ENCODE data around the gene FLNB.
"Not testable (repeated sequence)": the region's sequence is repeated elsewhere in the genome, so short reads cannot be mapped to it uniquely, and the experiment has no call there.

FLNB gene

DNA sequence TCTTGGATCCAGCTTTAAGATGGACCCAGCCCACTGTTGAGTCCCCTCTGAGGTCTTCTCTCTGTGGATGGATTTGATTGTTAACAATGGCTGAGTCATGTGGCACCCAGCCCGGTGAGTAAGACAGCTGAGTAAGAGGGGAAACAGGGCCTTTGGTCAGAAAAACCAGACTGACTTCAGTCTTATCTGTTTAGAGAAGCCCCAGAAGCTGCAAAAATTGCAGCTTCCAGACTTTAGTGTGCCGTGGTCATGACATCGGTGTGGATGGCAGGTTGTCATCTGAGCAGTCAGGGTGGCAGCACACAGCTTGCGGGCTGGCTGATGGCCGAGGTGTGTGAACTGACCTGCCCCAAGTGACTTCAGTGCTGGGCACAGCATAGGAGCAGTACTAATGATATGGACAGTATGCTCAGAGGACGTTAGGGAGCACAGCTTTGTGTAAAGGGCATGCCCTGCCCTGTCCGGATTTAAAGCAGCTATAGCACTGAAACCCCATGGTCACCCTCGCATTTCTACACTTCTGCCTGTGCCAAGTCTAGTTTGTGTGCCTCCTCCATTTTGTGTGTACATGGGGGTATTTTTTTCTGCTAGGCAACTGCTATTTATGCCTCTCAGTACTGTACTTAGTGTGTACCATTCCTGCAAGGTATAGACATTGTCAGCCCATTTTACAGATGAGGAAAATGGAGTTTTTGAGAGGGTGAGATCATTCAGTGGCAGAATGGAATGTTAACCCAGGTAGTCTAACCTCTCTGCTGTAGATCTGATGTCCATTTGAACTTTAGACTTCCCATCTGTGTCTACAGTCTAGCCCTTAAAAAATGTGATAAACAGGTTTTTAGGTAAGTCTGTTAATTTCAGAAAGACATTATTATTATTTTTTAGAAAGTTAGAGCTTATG lies 44.4 kb downstream of the FLNB start:
- Histone ChIP-seq H3K27ac (ENCODE audit: low read length) (no peak overlapping the region), H3K4me3 (ENCODE audit: low read length) (no peak overlapping the region), H3K27me3 (ENCODE audit: insufficient read depth, low read length) (no peaks in the 10 kb centered on the region), H3K4me1 (ENCODE audit: insufficient read depth, low read length) (peaks cover 42% of the 10 kb centered on the region), H3K9me3 (ENCODE audit: insufficient read depth, low read depth, low read length) (no peaks in the 10 kb centered on the region), H3K36me3 (ENCODE audit: insufficient read depth, low read depth, low read length) (no peaks in the 10 kb centered on the region), H3K9ac (ENCODE audit: low read depth, low read length) (no peak overlapping the region)

GRCh38 chr3:58054652-58055051 lies 46.4 kb downstream of the FLNB start:
- H3K36me3 ChIP-seq (ENCODE audit: insufficient read depth, low read depth, low read length), result no peaks in the 10 kb centered on the region
- no peaks in the 10 kb centered on the region for H3K9me3 ChIP-seq (ENCODE audit: insufficient read depth, low read depth, low read length)
- no peak overlapping the region for H3K4me3 ChIP-seq (ENCODE audit: low read length)
- H3K4me1 ChIP-seq (ENCODE audit: insufficient read depth, low read length), result peaks cover 30% of the 10 kb centered on the region
- no peaks in the 10 kb centered on the region for H3K27me3 ChIP-seq (ENCODE audit: insufficient read depth, low read length)
- H3K9ac ChIP-seq (ENCODE audit: low read depth, low read length), result no peak overlapping the region
- no peak overlapping the region for H3K27ac ChIP-seq (ENCODE audit: low read length)

DNA sequence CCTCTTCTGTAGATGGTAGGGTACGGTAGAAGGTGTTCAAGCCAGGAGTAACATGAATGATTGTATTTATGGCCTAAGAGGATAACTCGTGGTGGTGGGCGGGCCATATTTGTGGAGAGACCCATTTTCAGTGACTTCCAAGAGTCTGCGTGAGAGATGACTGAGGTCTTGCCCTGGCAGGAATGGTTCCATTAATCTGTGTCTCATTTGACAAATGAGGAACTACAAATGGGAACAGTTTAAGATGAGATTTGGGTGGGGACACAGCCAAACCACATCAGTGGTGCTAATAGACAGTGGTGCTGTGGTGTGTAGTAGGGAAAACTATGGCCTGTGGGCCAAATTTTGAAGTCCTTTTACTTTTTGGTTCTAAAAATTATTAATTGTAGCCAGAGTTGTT lies 47.1 kb downstream of the FLNB start:
- Histone ChIP-seq H3K36me3 (ENCODE audit: insufficient read depth, low read depth, low read length) (no peaks in the 10 kb centered on the region), H3K27ac (ENCODE audit: low read length) (no peak overlapping the region), H3K4me1 (ENCODE audit: insufficient read depth, low read length) (peaks cover 29% of the 10 kb centered on the region), H3K27me3 (ENCODE audit: insufficient read depth, low read length) (no peaks in the 10 kb centered on the region), H3K9me3 (ENCODE audit: insufficient read depth, low read depth, low read length) (no peaks in the 10 kb centered on the region), H3K4me3 (ENCODE audit: low read length) (no peak overlapping the region), H3K9ac (ENCODE audit: low read depth, low read length) (no peak overlapping the region)

GRCh38 chr3:58055891-58056290 lies 47.7 kb downstream of the FLNB start:
- H3K36me3 ChIP-seq (ENCODE audit: insufficient read depth, low read depth, low read length); H3K27ac ChIP-seq (ENCODE audit: low read length): not testable (repeated sequence)
- H3K4me1 ChIP-seq (ENCODE audit: insufficient read depth, low read length), result peaks cover 26% of the 10 kb centered on the region

GRCh38 chr3:58058361-58059263 lies 50.4 kb downstream of the FLNB start:
- Histone ChIP-seq H3K9me3 (ENCODE audit: insufficient read depth, low read depth, low read length) (no peaks in the 10 kb centered on the region), H3K4me1 (ENCODE audit: insufficient read depth, low read length) (peaks cover 34% of the 10 kb centered on the region), H3K36me3 (ENCODE audit: insufficient read depth, low read depth, low read length) (no peaks in the 10 kb centered on the region), H3K27ac (ENCODE audit: low read length) (no peak overlapping the region), H3K9ac (ENCODE audit: low read depth, low read length) (peak overlapping the region; percentile 54; the same call in 1 of the 2 replicates), H3K4me3 (ENCODE audit: low read length) (no peak overlapping the region), H3K27me3 (ENCODE audit: insufficient read depth, low read length) (no peaks in the 10 kb centered on the region)

More at GRCh38 chr3:58055891-58056290, 47.7 kb downstream of the FLNB start:
- H3K27me3 ChIP-seq (ENCODE audit: insufficient read depth, low read length); H3K9me3 ChIP-seq (ENCODE audit: insufficient read depth, low read depth, low read length); H3K4me3 ChIP-seq (ENCODE audit: low read length); H3K9ac ChIP-seq (ENCODE audit: low read depth, low read length): not testable (repeated sequence)

DNA sequence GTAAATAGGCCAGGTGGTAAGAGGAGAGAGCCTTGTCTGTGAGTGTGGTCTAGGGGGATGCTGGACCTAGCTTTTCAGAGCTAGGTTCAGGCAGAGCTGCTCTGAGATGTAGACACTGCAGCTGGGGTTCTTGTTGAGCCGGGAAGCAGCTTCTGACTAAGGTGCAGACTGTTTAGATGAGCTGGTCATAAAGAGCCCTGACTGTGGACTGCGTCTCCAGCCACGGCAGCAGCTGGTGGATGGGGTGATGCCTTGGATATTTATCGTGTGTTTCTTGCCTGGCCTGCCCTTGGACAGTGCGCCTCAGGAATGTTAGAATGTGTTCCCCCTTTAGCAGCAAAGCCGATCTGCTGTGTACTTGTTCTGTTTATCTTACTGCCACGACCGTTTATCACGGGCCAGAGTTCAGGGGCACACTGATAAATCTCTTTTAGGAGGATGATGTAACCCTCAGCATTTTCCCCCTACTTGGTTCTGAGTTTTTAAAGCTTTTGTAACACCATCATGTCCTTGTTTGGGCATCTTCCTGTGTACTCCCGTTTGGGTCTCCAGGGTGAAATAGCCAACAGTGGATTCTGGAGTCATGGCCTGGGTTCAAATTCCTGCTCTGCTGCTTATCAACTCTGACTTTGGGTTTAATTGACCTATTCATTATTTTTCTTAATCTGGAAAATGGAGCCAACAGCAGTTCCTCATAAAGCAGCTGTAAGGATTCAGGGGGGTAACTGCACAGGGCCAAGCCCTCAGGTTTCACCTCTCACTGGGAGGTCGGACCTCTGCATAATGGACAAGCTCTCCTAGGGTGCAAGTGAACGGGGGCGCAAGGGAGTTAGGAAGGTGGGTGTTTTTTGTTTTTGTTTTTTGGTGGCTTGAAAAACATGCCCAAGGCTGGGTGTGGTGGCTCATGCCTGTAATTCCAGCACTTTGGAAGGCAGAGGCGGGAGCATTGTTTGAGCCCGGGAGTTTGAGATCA lies 51.4 kb downstream of the FLNB start:
- Histone ChIP-seq H3K4me3 (ENCODE audit: low read length) (no peak overlapping the region), H3K9ac (ENCODE audit: low read depth, low read length) (peak overlapping the region; percentile 54), H3K4me1 (ENCODE audit: insufficient read depth, low read length) (peaks cover 38% of the 10 kb centered on the region), H3K27ac (ENCODE audit: low read length) (no peak overlapping the region), H3K36me3 (ENCODE audit: insufficient read depth, low read depth, low read length) (no peaks in the 10 kb centered on the region), H3K9me3 (ENCODE audit: insufficient read depth, low read depth, low read length) (no peaks in the 10 kb centered on the region), H3K27me3 (ENCODE audit: insufficient read depth, low read length) (no peaks in the 10 kb centered on the region)

DNA sequence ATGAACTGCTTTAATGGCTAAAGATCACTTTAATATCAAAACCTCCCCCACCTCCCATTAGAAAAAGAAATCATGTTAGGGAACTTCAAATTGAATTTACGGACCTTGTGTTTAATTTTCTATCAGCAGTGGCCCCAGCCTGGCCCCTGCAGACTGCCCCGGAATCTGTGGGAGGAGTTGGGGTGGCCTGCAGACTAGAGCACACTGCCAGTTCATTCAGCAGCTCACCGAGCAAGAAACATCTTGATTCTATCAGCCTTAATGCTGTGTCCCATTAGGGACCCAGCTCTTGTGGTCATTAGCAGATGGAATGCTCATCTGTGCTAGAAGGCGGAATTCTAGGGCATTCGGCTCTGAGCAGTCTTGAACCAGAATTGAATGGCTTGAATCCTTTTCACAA lies 54.2 kb downstream of the FLNB start:
- H3K4me3 ChIP-seq (ENCODE audit: low read length), result no peak overlapping the region
- H3K4me1 ChIP-seq (ENCODE audit: insufficient read depth, low read length), result peaks cover 51% of the 10 kb centered on the region
- no peak overlapping the region for H3K27ac ChIP-seq (ENCODE audit: low read length)
- H3K9me3 ChIP-seq (ENCODE audit: insufficient read depth, low read depth, low read length), result no peaks in the 10 kb centered on the region
- no peaks in the 10 kb centered on the region for H3K36me3 ChIP-seq (ENCODE audit: insufficient read depth, low read depth, low read length)
- H3K27me3 ChIP-seq (ENCODE audit: insufficient read depth, low read length), result no peaks in the 10 kb centered on the region
- H3K9ac ChIP-seq (ENCODE audit: low read depth, low read length), result no peak overlapping the region

DNA sequence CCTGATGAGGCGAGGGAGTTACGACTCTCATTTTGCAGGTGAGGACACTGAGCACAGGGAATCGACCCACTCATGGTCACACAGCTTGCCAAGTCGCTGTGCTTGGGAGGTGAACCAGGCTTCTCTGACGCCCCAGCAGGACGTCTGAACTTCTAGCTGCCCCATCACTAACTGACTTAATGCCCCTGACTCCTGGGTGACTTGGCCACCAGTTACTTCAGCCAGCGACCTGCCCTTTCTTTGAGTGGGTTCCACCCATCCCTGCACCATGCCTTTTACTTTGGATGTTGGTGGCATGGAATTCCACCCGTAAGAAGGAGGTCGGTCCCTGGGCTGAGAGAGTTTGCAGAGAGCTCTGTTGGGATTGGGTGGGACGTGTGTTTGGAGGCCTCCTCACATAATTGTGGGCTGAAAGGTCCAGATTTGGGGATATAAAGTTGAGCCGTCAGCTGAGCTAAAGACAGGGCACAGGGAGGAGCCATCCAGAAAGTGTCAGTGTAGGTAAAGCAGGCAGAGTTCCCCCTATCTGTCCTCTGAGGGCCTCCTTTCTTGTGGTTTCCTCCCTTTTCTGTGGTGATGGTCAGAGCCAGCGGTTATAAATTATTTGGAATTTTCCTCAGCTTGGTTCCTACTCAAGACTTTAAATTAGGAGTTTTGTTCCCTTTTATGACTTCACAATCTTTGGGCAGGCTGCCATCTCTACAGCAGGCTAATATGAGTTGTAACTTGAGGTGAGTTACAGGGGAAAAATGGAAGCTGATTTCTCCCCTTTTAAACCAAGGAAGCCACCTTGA lies 55.0 kb downstream of the FLNB start:
- Histone ChIP-seq H3K9me3 (ENCODE audit: insufficient read depth, low read depth, low read length) (no peaks in the 10 kb centered on the region), H3K27ac (ENCODE audit: low read length) (no peak overlapping the region), H3K4me1 (ENCODE audit: insufficient read depth, low read length) (peaks cover 51% of the 10 kb centered on the region), H3K9ac (ENCODE audit: low read depth, low read length) (no peak overlapping the region), H3K27me3 (ENCODE audit: insufficient read depth, low read length) (no peaks in the 10 kb centered on the region), H3K4me3 (ENCODE audit: low read length) (no peak overlapping the region), H3K36me3 (ENCODE audit: insufficient read depth, low read depth, low read length) (no peaks in the 10 kb centered on the region)

- no peaks in the 10 kb centered on the region for H3K9me3 ChIP-seq (ENCODE audit: insufficient read depth, low read depth, low read length)
- no peak overlapping the region for H3K9ac ChIP-seq (ENCODE audit: low read depth, low read length)
- no peaks in the 10 kb centered on the region for H3K27me3 ChIP-seq (ENCODE audit: insufficient read depth, low read length)
- H3K27ac ChIP-seq (ENCODE audit: low read length), result no peak overlapping the region
- peaks cover 42% of the 10 kb centered on the region for H3K4me1 ChIP-seq (ENCODE audit: insufficient read depth, low read length)
- no peaks in the 10 kb centered on the region for H3K36me3 ChIP-seq (ENCODE audit: insufficient read depth, low read depth, low read length)
- no peak overlapping the region for H3K4me3 ChIP-seq (ENCODE audit: low read length)
Observed at GRCh38 chr3:58064923-58065638, 56.9 kb downstream of the FLNB start.

DNA sequence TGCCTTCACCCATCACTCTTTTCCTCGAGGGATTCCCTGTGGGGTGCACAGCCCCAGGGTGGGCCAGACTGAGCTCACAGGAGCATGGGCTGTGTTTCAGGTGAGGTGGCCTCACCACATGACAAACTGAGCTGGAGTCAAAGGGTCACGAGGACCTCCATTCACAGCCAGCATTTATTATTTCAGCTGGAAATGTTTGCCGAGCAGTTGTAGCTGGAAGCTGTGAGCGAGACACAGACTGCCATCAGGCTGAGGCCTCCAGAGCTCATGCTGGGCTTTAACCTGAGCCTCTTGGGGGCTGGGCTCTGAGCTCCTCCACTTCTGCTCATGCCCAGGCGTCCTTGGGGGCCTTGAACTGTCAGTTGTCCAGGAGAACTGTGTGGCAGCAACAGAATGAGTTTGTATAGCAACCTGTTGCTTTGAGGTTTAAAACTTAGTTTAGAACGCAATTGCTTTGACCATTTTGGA lies 57.5 kb downstream of the FLNB start:
- Histone ChIP-seq H3K4me1 (ENCODE audit: insufficient read depth, low read length) (peaks cover 41% of the 10 kb centered on the region), H3K27ac (ENCODE audit: low read length) (no peak overlapping the region), H3K9ac (ENCODE audit: low read depth, low read length) (no peak overlapping the region), H3K9me3 (ENCODE audit: insufficient read depth, low read depth, low read length) (no peaks in the 10 kb centered on the region), H3K36me3 (ENCODE audit: insufficient read depth, low read depth, low read length) (no peaks in the 10 kb centered on the region), H3K4me3 (ENCODE audit: low read length) (no peak overlapping the region), H3K27me3 (ENCODE audit: insufficient read depth, low read length) (no peaks in the 10 kb centered on the region)
